ENCODE results near the gene OR6J1. TPM values are rescaled to one million over a fixed set of nuclear protein-coding genes. Genes with fewer than 3 reads are reported as not detected.

The OR6J1 gene
- polyA plus RNA-seq, 2 of the 4 experiments (the other 2 are of a cell fraction) = not detected

- CTCF ChIA-PET = interaction anchor here (0.7 to 1.7 kb wide), 5 partner anchors 9 to 192 kb away, joined by 3 to 5 read pairs (median 3); partner anchors contain the start of gene OR6J1
- no peak for TF ChIP-seq CEBPB (IDR thresholded peaks at IDR 0.05)
- no peak for TF ChIP-seq MAFK (IDR thresholded peaks at IDR 0.05; ENCODE audit: partially characterized antibody)
- TF ChIP-seq RCOR1 (IDR thresholded peaks at IDR 0.05; ENCODE audit: low read depth, low read length) = no peak
- TF ChIP-seq KDM1A (IDR thresholded peaks at IDR 0.05; ENCODE audit: low read depth) = no peak
- no peak for TF ChIP-seq SREBF2 (IDR thresholded peaks at IDR 0.05)
- TF ChIP-seq ZSCAN20 (CRISPR knock-in tag; IDR thresholded peaks at IDR 0.05) = no peak
- TF ChIP-seq JUN (IDR thresholded peaks at IDR 0.05) = no peak
- TF ChIP-seq, protein P1, sequence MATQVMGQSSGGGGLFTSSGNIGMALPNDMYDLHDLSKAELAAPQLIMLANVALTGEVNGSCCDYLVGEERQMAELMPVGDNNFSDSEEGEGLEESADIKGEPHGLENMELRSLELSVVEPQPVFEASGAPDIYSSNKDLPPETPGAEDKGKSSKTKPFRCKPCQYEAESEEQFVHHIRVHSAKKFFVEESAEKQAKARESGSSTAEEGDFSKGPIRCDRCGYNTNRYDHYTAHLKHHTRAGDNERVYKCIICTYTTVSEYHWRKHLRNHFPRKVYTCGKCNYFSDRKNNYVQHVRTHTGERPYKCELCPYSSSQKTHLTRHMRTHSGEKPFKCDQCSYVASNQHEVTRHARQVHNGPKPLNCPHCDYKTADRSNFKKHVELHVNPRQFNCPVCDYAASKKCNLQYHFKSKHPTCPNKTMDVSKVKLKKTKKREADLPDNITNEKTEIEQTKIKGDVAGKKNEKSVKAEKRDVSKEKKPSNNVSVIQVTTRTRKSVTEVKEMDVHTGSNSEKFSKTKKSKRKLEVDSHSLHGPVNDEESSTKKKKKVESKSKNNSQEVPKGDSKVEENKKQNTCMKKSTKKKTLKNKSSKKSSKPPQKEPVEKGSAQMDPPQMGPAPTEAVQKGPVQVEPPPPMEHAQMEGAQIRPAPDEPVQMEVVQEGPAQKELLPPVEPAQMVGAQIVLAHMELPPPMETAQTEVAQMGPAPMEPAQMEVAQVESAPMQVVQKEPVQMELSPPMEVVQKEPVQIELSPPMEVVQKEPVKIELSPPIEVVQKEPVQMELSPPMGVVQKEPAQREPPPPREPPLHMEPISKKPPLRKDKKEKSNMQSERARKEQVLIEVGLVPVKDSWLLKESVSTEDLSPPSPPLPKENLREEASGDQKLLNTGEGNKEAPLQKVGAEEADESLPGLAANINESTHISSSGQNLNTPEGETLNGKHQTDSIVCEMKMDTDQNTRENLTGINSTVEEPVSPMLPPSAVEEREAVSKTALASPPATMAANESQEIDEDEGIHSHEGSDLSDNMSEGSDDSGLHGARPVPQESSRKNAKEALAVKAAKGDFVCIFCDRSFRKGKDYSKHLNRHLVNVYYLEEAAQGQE (IDR thresholded peaks at IDR 0.05) = no peak
- no peak for TF ChIP-seq HOXB5 (CRISPR knock-in tag; IDR thresholded peaks at IDR 0.05)
- no peak for TF ChIP-seq HEYL (CRISPR knock-in tag; IDR thresholded peaks at IDR 0.05)
- no peak for TF ChIP-seq EHMT2 (IDR thresholded peaks at IDR 0.05; ENCODE audit: low read depth)
- no peak for TF ChIP-seq RARB (CRISPR knock-in tag; IDR thresholded peaks at IDR 0.05)
- TF ChIP-seq RAD21 (conservative IDR thresholded peaks at IDR 0.05 in 1 of 2, IDR thresholded peaks at IDR 0.05 in 1 of 2) = no peak
- TF ChIP-seq FOSL2 (IDR thresholded peaks at IDR 0.05) = no peak
- no peak for TF ChIP-seq FOSL2 (CRISPR knock-in tag; IDR thresholded peaks at IDR 0.05)
- no peak for TF ChIP-seq EP300 (IDR thresholded peaks at IDR 0.05)
- TF ChIP-seq HDAC2 (IDR thresholded peaks at IDR 0.05) = no peak
- H3K27ac ChIP-seq = no peak overlapping the region
- no peaks in the 10 kb centered on the region for H3K9me3 ChIP-seq
- H3K4me1 ChIP-seq = no peaks in the 10 kb centered on the region
- 67% methylated on average over 5 of the region's 5 CpGs for WGBS (ENCODE audit: missing lambda C conversion rate)
- ATAC-seq (no peak), DNase-seq (ENCODE audit: low read depth in 1 of 2, low spot score in 1 of 2) (no peak), FAIRE-seq (no peak)
- no peak overlapping the region for H3K4me2 ChIP-seq
- POLR2A ChIA-PET = no interaction called here
- H3K4me3 ChIP-seq = no peak overlapping the region
Observed at GRCh38 chr14:22629361-22629760, 14.8 kb downstream of the OR6J1 start.

- Histone ChIP-seq H3K4me1 (no peaks in the 10 kb centered on the region), H3K4me2 (no peak overlapping the region), H3K4me3 (no peak overlapping the region), H3K27ac (no peak overlapping the region), H3K9me3 (no peaks in the 10 kb centered on the region)
- WGBS (ENCODE audit: missing lambda C conversion rate) = 84% methylated on average over 7 of the region's 7 CpGs
- no peak for TF ChIP-seq FOSL2 (IDR thresholded peaks at IDR 0.05)
- no peak for TF ChIP-seq FOSL2 (CRISPR knock-in tag; IDR thresholded peaks at IDR 0.05)
- TF ChIP-seq RCOR1 (IDR thresholded peaks at IDR 0.05; ENCODE audit: low read depth, low read length) = no peak
- TF ChIP-seq RAD21 (conservative IDR thresholded peaks at IDR 0.05 in 1 of 2, IDR thresholded peaks at IDR 0.05 in 1 of 2) = no peak
- no peak for TF ChIP-seq E2F6 (IDR thresholded peaks at IDR 0.05; ENCODE audit: borderline replicate concordance, low read depth)
- no peak for TF ChIP-seq NPAS2 (CRISPR knock-in tag; IDR thresholded peaks at IDR 0.05; ENCODE audit: borderline replicate concordance)
- TF ChIP-seq JUN (IDR thresholded peaks at IDR 0.05) = no peak
- TF ChIP-seq, protein P2, sequence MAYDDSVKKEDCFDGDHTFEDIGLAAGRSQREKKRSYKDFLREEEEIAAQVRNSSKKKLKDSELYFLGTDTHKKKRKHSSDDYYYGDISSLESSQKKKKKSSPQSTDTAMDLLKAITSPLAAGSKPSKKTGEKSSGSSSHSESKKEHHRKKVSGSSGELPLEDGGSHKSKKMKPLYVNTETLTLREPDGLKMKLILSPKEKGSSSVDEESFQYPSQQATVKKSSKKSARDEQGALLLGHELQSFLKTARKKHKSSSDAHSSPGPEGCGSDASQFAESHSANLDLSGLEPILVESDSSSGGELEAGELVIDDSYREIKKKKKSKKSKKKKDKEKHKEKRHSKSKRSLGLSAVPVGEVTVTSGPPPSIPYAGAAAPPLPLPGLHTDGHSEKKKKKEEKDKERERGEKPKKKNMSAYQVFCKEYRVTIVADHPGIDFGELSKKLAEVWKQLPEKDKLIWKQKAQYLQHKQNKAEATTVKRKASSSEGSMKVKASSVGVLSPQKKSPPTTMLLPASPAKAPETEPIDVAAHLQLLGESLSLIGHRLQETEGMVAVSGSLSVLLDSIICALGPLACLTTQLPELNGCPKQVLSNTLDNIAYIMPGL (CRISPR knock-in tag; IDR thresholded peaks at IDR 0.05; ENCODE audit: borderline replicate concordance) = no peak
- no peak for TF ChIP-seq RFX5 (IDR thresholded peaks at IDR 0.05)
- TF ChIP-seq NFE2L2 (conservative IDR thresholded peaks at IDR 0.05; ENCODE audit: low read length) = no peak
- TF ChIP-seq CEBPB (IDR thresholded peaks at IDR 0.05) = no peak
- no peak for TF ChIP-seq SMC3 (IDR thresholded peaks at IDR 0.05)
- TF ChIP-seq EHMT2 (IDR thresholded peaks at IDR 0.05; ENCODE audit: low read depth) = no peak
- no peak for TF ChIP-seq KDM1A (IDR thresholded peaks at IDR 0.05; ENCODE audit: low read depth)
- no peak for TF ChIP-seq KDM5A (IDR thresholded peaks at IDR 0.05)
- no peak for TF ChIP-seq EHF (CRISPR knock-in tag; IDR thresholded peaks at IDR 0.05)
- TF ChIP-seq ZNF302 (CRISPR knock-in tag; IDR thresholded peaks at IDR 0.05) = no peak
- no peak for ATAC-seq
- CTCF ChIA-PET = interaction anchor here (1.3 to 1.4 kb wide), 2 partner anchors 29 to 194 kb away, joined by 3 read pairs; no protein-coding TSS in a partner anchor
- no peak for FAIRE-seq
- POLR2A ChIA-PET = no interaction called here
- no peak for DNase-seq (ENCODE audit: low read depth in 1 of 2, low spot score in 1 of 2)
Observed at GRCh38 chr14:22627506-22628263, 16.5 kb downstream of the OR6J1 start.
